Neuronal stem cell (in vitro differentiated cells): Measurements from ENCODE around the gene KRT15.

Experiments used
- DNase-seq: peaks from one replicate; pipeline ENCODE4 v3.0.0-alpha.2; 2013; ENCODE audit warnings: low spot score
- H2AFZ ChIP-seq: one replicate; pipeline ENCODE4 v1.6.1; 2013; ENCODE audit warnings: mild to moderate bottlenecking, low read length, inconsistent platforms
- H2AK5ac ChIP-seq: 2 replicates; pipeline ENCODE4 v1.6.1; 2013; ENCODE audit warnings: low read depth, mild to moderate bottlenecking, inconsistent platforms, low read length, moderate library complexity, mixed read lengths
- H2BK120ac ChIP-seq: 2 replicates; pipeline ENCODE4 v1.6.1; 2013; ENCODE audit warnings: low read depth, mild to moderate bottlenecking, inconsistent platforms, low read length, moderate library complexity, mixed read lengths
- H2BK12ac ChIP-seq: one replicate; pipeline ENCODE4 v1.6.1; 2013; ENCODE audit warnings: low read length, inconsistent platforms
- H2BK15ac ChIP-seq: 2 replicates; pipeline ENCODE4 v1.6.1; 2013; ENCODE audit warnings: mild to moderate bottlenecking, low read length, inconsistent platforms, mixed read lengths
- H2BK5ac ChIP-seq: one replicate; pipeline ENCODE4 v1.6.1; 2013; ENCODE audit warnings: inconsistent platforms, mild to moderate bottlenecking, low read length, moderate library complexity
- H3K14ac ChIP-seq: one replicate; pipeline ENCODE4 v1.6.1; 2013; ENCODE audit warnings: low read length, inconsistent platforms
- H3K18ac ChIP-seq: 2 replicates; pipeline ENCODE4 v1.6.1; 2013; ENCODE audit warnings: low read length, inconsistent platforms
- H3K23ac ChIP-seq: 2 replicates; pipeline ENCODE4 v1.6.1; 2013; ENCODE audit warnings: low read depth, mild to moderate bottlenecking, mixed read lengths, low read length, inconsistent platforms; ENCODE audit not compliant: poor library complexity
- H3K27ac ChIP-seq: replicated peaks from 3 replicates; pipeline ENCODE4 v1.5.1; 2013; ENCODE audit warnings: low read length, inconsistent platforms
- H3K27me3 ChIP-seq, 3 experiments: 2 replicates each; pipeline ENCODE4 v1.6.1; 2013; ENCODE audit warnings: low read length in 3 of 3, mild to moderate bottlenecking in 2 of 3, inconsistent platforms in 1 of 3, low read depth in 1 of 3, mixed read lengths in 1 of 3, moderate library complexity in 1 of 3; ENCODE audit not compliant: control insufficient read depth in 3 of 3, insufficient read depth in 3 of 3
- H3K36me3 ChIP-seq, 2 donors: replicated peaks in 1 of 2; 2 replicates each; pipeline ENCODE4 v1.6.1; 2013; ENCODE audit warnings: low read length in 2 of 2; ENCODE audit not compliant: control insufficient read depth in 2 of 2, insufficient read depth in 2 of 2
- H3K4ac ChIP-seq: 2 replicates; pipeline ENCODE4 v1.6.1; 2013; ENCODE audit warnings: inconsistent platforms, mild to moderate bottlenecking, low read length, moderate library complexity
- H3K4me1 ChIP-seq, 2 donors: 1 replicate in 1 of 2; 2 replicates in 1 of 2; pipeline ENCODE4 v1.6.1; 2013; ENCODE audit warnings: low read length in 2 of 2, low read depth in 1 of 2; ENCODE audit not compliant: control insufficient read depth in 2 of 2, insufficient read depth in 1 of 2
- H3K4me2 ChIP-seq: one replicate; pipeline ENCODE4 v1.6.1; 2013; ENCODE audit warnings: mild to moderate bottlenecking, low read length, inconsistent platforms; ENCODE audit not compliant: insufficient read depth, poor library complexity, severe bottlenecking
- H3K4me3 ChIP-seq, 2 donors: 2 replicates each; pipeline ENCODE4 v1.5.1; 2013; ENCODE audit warnings: low read length in 2 of 2, mild to moderate bottlenecking in 2 of 2, inconsistent platforms in 1 of 2, moderate library complexity in 1 of 2
- H3K79me1 ChIP-seq: one replicate; pipeline ENCODE4 v1.6.1; 2013; ENCODE audit warnings: low read depth, mild to moderate bottlenecking, inconsistent platforms, low read length, moderate library complexity
- H3K9ac ChIP-seq: one replicate; pipeline ENCODE4 v1.6.1; 2013; ENCODE audit warnings: mild to moderate bottlenecking, low read depth, low read length, inconsistent platforms; ENCODE audit not compliant: poor library complexity
- H3K9me3 ChIP-seq, 2 donors: replicated peaks in 1 of 2; 2 replicates each; pipeline versions ENCODE3 to v1.6.1; 2013; ENCODE audit warnings: low read length in 2 of 2, mild to moderate bottlenecking in 2 of 2, inconsistent platforms in 1 of 2, low read depth in 1 of 2, mixed read lengths in 1 of 2, moderate library complexity in 1 of 2; ENCODE audit not compliant: control insufficient read depth in 2 of 2, insufficient read depth in 1 of 2
- H4K8ac ChIP-seq: one replicate; pipeline ENCODE4 v1.6.1; 2013; ENCODE audit warnings: low read depth, mild to moderate bottlenecking, inconsistent platforms, low read length, moderate library complexity
- H4K91ac ChIP-seq: one replicate; pipeline ENCODE4 v1.6.1; 2013; ENCODE audit warnings: low read length, low read depth, mild to moderate bottlenecking, inconsistent platforms; ENCODE audit not compliant: poor library complexity
- WGBS, 2 donors: extraction: QIAGEN DNeasy Blood & Tissue Kit; methylation state at CpG; one replicate each; pipeline ENCODE4 v1.1.7; 2013; ENCODE audit warnings: missing lambda C conversion rate in 2 of 2, mixed read lengths in 1 of 2; ENCODE audit not compliant: insufficient read length in 2 of 2, insufficient replicate concordance in 1 of 2; ENCODE audit errors: extremely low coverage in 2 of 2; 5-methylcytosine and 5-hydroxymethylcytosine counted together

The KRT15 gene

DNA sequence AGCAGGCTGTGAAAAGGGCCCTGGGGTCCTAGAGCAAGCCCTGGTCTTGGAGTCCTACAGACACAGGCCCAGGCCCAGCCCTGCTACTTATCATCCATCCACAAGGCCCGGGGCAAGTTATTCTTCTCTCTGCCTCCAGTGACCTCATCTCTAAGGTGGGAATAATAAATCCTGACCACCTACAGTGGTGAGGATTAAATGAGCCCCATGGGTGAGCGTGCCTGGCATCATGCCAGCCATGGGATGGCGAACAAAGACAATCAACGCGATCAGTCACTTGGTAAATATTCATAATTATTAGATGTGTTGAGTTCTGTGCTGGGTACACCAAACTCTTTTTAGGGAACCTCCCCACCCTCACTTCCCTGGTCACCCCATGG lies 5.5 kb downstream of the KRT15 start:
- H3K79me1 ChIP-seq = no peaks in the 10 kb centered on the region
- H3K27me3 ChIP-seq = peaks cover 0 to 6% (median 0%) of the 10 kb centered on the region in 3 experiments
- no peak overlapping the region for H3K9ac ChIP-seq
- no CpG with 5 or more reads among the region's 5 CpGs for WGBS, 2 donors
- H2AFZ ChIP-seq = no peak overlapping the region
- H2BK12ac ChIP-seq = no peak overlapping the region
- H3K23ac ChIP-seq = no peak overlapping the region
- H2BK15ac ChIP-seq = no peak overlapping the region
- no peak overlapping the region for H2BK120ac ChIP-seq
- no peak overlapping the region for H2BK5ac ChIP-seq
- no peak overlapping the region for H3K18ac ChIP-seq
- no peak overlapping the region for H3K4ac ChIP-seq
- H3K4me2 ChIP-seq = no peak overlapping the region
- no peaks in the 10 kb centered on the region for H3K9me3 ChIP-seq
- DNase-seq = no peak
- no peak overlapping the region for H2AK5ac ChIP-seq
- H3K36me3 ChIP-seq = no peaks in the 10 kb centered on the region
- no peaks in the 10 kb centered on the region for H3K4me1 ChIP-seq
- no peak overlapping the region for H4K91ac ChIP-seq
- H3K4me3 ChIP-seq = no peak overlapping the region
- no peak overlapping the region for H3K27ac ChIP-seq
- no peak overlapping the region for H3K14ac ChIP-seq
- no peak overlapping the region for H4K8ac ChIP-seq

- no peak overlapping the region for H3K4me2 ChIP-seq
- H4K91ac ChIP-seq = no peak overlapping the region
- no peak overlapping the region for H2BK15ac ChIP-seq
- H3K9ac ChIP-seq = no peak overlapping the region
- no peak overlapping the region for H3K14ac ChIP-seq
- no peak overlapping the region for H2AFZ ChIP-seq
- H3K27me3 ChIP-seq = peaks cover 0 to 6% (median 0%) of the 10 kb centered on the region in 3 experiments
- no peak overlapping the region for H2BK5ac ChIP-seq
- H4K8ac ChIP-seq = no peak overlapping the region
- H3K4me3 ChIP-seq = no peak overlapping the region
- no peak overlapping the region for H3K27ac ChIP-seq
- no peak overlapping the region for H2BK120ac ChIP-seq
- no peaks in the 10 kb centered on the region for H3K9me3 ChIP-seq
- no peak overlapping the region for H2AK5ac ChIP-seq
- no peak overlapping the region for H3K23ac ChIP-seq
- H3K18ac ChIP-seq = no peak overlapping the region
- no peak overlapping the region for H2BK12ac ChIP-seq
- DNase-seq = no peak
- no peaks in the 10 kb centered on the region for H3K4me1 ChIP-seq
- no peak overlapping the region for H3K4ac ChIP-seq
- no peaks in the 10 kb centered on the region for H3K79me1 ChIP-seq
- no peaks in the 10 kb centered on the region for H3K36me3 ChIP-seq
- WGBS, 2 donors = no CpG with 5 or more reads among the region's 7 CpGs
Observed at GRCh38 chr17:41512546-41513167, 6.0 kb downstream of the KRT15 start.

GRCh38 chr17:41511716-41512115 lies 7.0 kb downstream of the KRT15 start:
- H3K4ac ChIP-seq = no peak overlapping the region
- H3K4me2 ChIP-seq = no peak overlapping the region
- H3K9me3 ChIP-seq = no peaks in the 10 kb centered on the region
- no peak overlapping the region for H4K8ac ChIP-seq
- H3K4me3 ChIP-seq = no peak overlapping the region
- H3K23ac ChIP-seq = no peak overlapping the region
- no peak overlapping the region for H3K9ac ChIP-seq
- no peak overlapping the region for H4K91ac ChIP-seq
- H3K79me1 ChIP-seq = no peaks in the 10 kb centered on the region
- DNase-seq = no peak
- H2AK5ac ChIP-seq = no peak overlapping the region
- no peak overlapping the region for H2BK120ac ChIP-seq
- H2BK12ac ChIP-seq = no peak overlapping the region
- no CpG with 5 or more reads among the region's 10 CpGs for WGBS, 2 donors
- H3K27ac ChIP-seq = no peak overlapping the region
- H2BK5ac ChIP-seq = no peak overlapping the region
- H2BK15ac ChIP-seq = no peak overlapping the region
- H2AFZ ChIP-seq = no peak overlapping the region
- H3K36me3 ChIP-seq = no peaks in the 10 kb centered on the region
- H3K4me1 ChIP-seq = peaks cover 0 to 2% of the 10 kb centered on the region in 2 donors
- no peak overlapping the region for H3K14ac ChIP-seq
- no peak overlapping the region for H3K18ac ChIP-seq
- H3K27me3 ChIP-seq = peaks cover 0 to 6% (median 0%) of the 10 kb centered on the region in 3 experiments

- H3K27ac ChIP-seq = no peak overlapping the region
- H3K4me2 ChIP-seq = no peak overlapping the region
- H3K18ac ChIP-seq = no peak overlapping the region
- H2BK15ac ChIP-seq = no peak overlapping the region
- no peak overlapping the region for H2BK5ac ChIP-seq
- H4K91ac ChIP-seq = no peak overlapping the region
- H3K23ac ChIP-seq = no peak overlapping the region
- no peak overlapping the region for H4K8ac ChIP-seq
- DNase-seq = no peak
- no peak overlapping the region for H3K4ac ChIP-seq
- no peaks in the 10 kb centered on the region for H3K36me3 ChIP-seq
- H2BK12ac ChIP-seq = no peak overlapping the region
- H2BK120ac ChIP-seq = no peak overlapping the region
- whole genome bisulfite sequencing, 2 donors = no CpG with 5 or more reads among the region's 4 CpGs
- peaks cover 0 to 2% of the 10 kb centered on the region in 2 donors for H3K4me1 ChIP-seq
- H3K4me3 ChIP-seq = no peak overlapping the region
- no peak overlapping the region for H3K14ac ChIP-seq
- H3K79me1 ChIP-seq = no peaks in the 10 kb centered on the region
- H2AK5ac ChIP-seq = no peak overlapping the region
- H3K9me3 ChIP-seq = no peaks in the 10 kb centered on the region
- H3K9ac ChIP-seq = no peak overlapping the region
- H2AFZ ChIP-seq = no peak overlapping the region
- peaks cover 0 to 6% (median 0%) of the 10 kb centered on the region in 3 experiments for H3K27me3 ChIP-seq
Observed at GRCh38 chr17:41511116-41511515, 7.6 kb downstream of the KRT15 start.
